H1 (cell line): Measurements from ENCODE around the gene FGF3. TPM values are rescaled to one million over a fixed set of nuclear protein-coding genes. Genes with fewer than 3 reads are reported as not detected.

Experiments
- CTCF ChIA-PET: fragments of 300-600 bp; sonication (Branson Sonifier 250); formaldehyde crosslinking; loops from one replicate; lab custom pipeline; 2021; ENCODE audit not compliant: partially characterized antibody; lab: Charles Lee
- POLR2A ChIA-PET: fragments of 300-600 bp; sonication (Branson Sonifier 250); formaldehyde crosslinking; loops from one replicate; lab custom pipeline; 2021; ENCODE audit warnings: inconsistent platforms; ENCODE audit not compliant: partially characterized antibody; lab: Charles Lee
- DNase-seq, 2 experiments: peaks; one replicate each; pipeline versions ENCODE4 v3.0.0 to v3.0.0-alpha.2; 2010 to 2022; ENCODE audit warnings: low spot score in 2 of 2, low read depth in 1 of 2, mixed read lengths in 1 of 2
- FAIRE-seq: peaks from 2 replicates; lab custom pipeline; 2011; peaks lifted over from hg19 to GRCh38; lab: Jason Lieb, UNC
- H2AFZ ChIP-seq: 2 replicates; pipeline ENCODE4 v1.8.1; 2012; ENCODE audit warnings: low read length, inconsistent platforms
- H2AK5ac ChIP-seq: 2 replicates; pipeline ENCODE4 v1.6.1; 2013; ENCODE audit warnings: low read depth, low read length
- H2BK120ac ChIP-seq: replicated peaks from 2 replicates; pipeline ENCODE3; 2013; ENCODE audit warnings: low read depth, low read length, inconsistent platforms
- H2BK12ac ChIP-seq: 2 replicates; pipeline ENCODE4 v1.6.1; 2013; ENCODE audit warnings: low read depth, low read length
- H2BK15ac ChIP-seq: 2 replicates; pipeline ENCODE4 v1.6.1; 2013; ENCODE audit warnings: low read length
- H2BK20ac ChIP-seq: 2 replicates; pipeline ENCODE4 v1.6.1; 2013; ENCODE audit warnings: low read length
- H2BK5ac ChIP-seq: 2 replicates; pipeline ENCODE4 v1.6.1; 2013; ENCODE audit warnings: low read depth, low read length
- H3K14ac ChIP-seq: 2 replicates; pipeline ENCODE4 v1.6.1; 2013; ENCODE audit warnings: inconsistent platforms; ENCODE audit not compliant: insufficient read length
- H3K18ac ChIP-seq: 2 replicates; pipeline ENCODE4 v1.6.1; 2013; ENCODE audit warnings: low read length; ENCODE audit errors: extremely low read depth
- H3K23ac ChIP-seq: 2 replicates; pipeline ENCODE4 v1.6.1; 2013; ENCODE audit warnings: inconsistent platforms; ENCODE audit not compliant: insufficient read length
- H3K23me2 ChIP-seq: 2 replicates; pipeline ENCODE4 v1.6.1; 2013; ENCODE audit warnings: low read depth, low read length
- H3K27ac ChIP-seq: 2 replicates; pipeline ENCODE4 v1.6.1; 2011; ENCODE audit warnings: low read depth, low read length, inconsistent platforms
- H3K27me3 ChIP-seq, 4 experiments: replicated peaks in 1 of 4; 1 replicate in 1 of 4; 2 replicates in 3 of 4; pipeline versions ENCODE4 v1.6.1 to v1.8.1; 2011 to 2013; ENCODE audit warnings: low read length in 3 of 4, mild to moderate bottlenecking in 3 of 4, inconsistent platforms in 2 of 4, mixed read lengths in 2 of 4, moderate library complexity in 1 of 4; ENCODE audit not compliant: control insufficient read depth in 3 of 4, insufficient read depth in 3 of 4; ENCODE audit errors: extremely low read depth in 1 of 4
- H3K36me3 ChIP-seq, 4 experiments: 2 replicates each; pipeline versions ENCODE4 v1.6.1 to v1.8.1; 2011 to 2013; ENCODE audit warnings: mild to moderate bottlenecking in 4 of 4, low read length in 3 of 4, moderate library complexity in 2 of 4, control low read depth in 1 of 4, inconsistent platforms in 1 of 4; ENCODE audit not compliant: insufficient read depth in 4 of 4, control insufficient read depth in 2 of 4
- H3K4ac ChIP-seq: replicated peaks from 2 replicates; pipeline ENCODE3; 2013; ENCODE audit warnings: low read length, low read depth, mixed read lengths, inconsistent platforms; ENCODE audit not compliant: insufficient read length
- H3K4me1 ChIP-seq, 4 experiments: replicated peaks in 1 of 4; 1 replicate in 1 of 4; 2 replicates in 3 of 4; pipeline versions ENCODE4 v1.6.1 to v1.8.1; 2011 to 2013; ENCODE audit warnings: low read length in 3 of 4, inconsistent platforms in 2 of 4, mixed read lengths in 1 of 4; ENCODE audit not compliant: insufficient read depth in 4 of 4, control insufficient read depth in 3 of 4
- H3K4me2 ChIP-seq, 2 experiments: 2 replicates each; pipeline versions ENCODE4 v1.6.1 to v1.8.1; 2011 to 2013; ENCODE audit warnings: low read depth in 2 of 2, low read length in 2 of 2, control low read depth in 1 of 2, inconsistent platforms in 1 of 2, mild to moderate bottlenecking in 1 of 2; ENCODE audit not compliant: insufficient read depth in 1 of 2
- H3K4me3 ChIP-seq, 4 experiments: fragments of 200-600, 300-600 bp in 1 of 4; sonication (generic), shearing (Covaris generic), sonication (Bioruptor Twin) in 1 of 4; 2 replicates each; pipeline versions ENCODE4 v1.5.1 to v1.8.1; 2011 to 2016; ENCODE audit warnings: low read length in 4 of 4, low read depth in 3 of 4, control low read depth in 2 of 4, inconsistent platforms in 2 of 4, mild to moderate bottlenecking in 2 of 4, mixed read lengths in 1 of 4, moderate library complexity in 1 of 4; ENCODE audit not compliant: insufficient read depth in 2 of 4; ENCODE audit errors: extremely low read depth in 1 of 4
- H3K56ac ChIP-seq: replicated peaks from 2 replicates; pipeline ENCODE3; 2013; ENCODE audit warnings: low read depth, mild to moderate bottlenecking, mixed read lengths, low read length, inconsistent platforms; ENCODE audit not compliant: insufficient read length
- H3K79me1 ChIP-seq: 2 replicates; pipeline ENCODE4 v1.6.1; 2013; ENCODE audit warnings: low read depth, low read length, control low read depth
- H3K79me2 ChIP-seq, 2 experiments: 2 replicates each; pipeline versions ENCODE4 v1.6.1 to v1.8.1; 2012 to 2013; ENCODE audit warnings: low read length in 2 of 2, mild to moderate bottlenecking in 2 of 2, inconsistent platforms in 1 of 2; ENCODE audit not compliant: insufficient read depth in 2 of 2, control insufficient read depth in 1 of 2
- H3K9ac ChIP-seq, 4 experiments: replicated peaks in 1 of 4; 1 replicate in 1 of 4; 2 replicates in 3 of 4; pipeline versions ENCODE4 v1.6.1 to v1.8.1; 2011 to 2013; ENCODE audit warnings: low read depth in 3 of 4, low read length in 3 of 4, control low read depth in 2 of 4, mild to moderate bottlenecking in 2 of 4, moderate library complexity in 2 of 4, inconsistent platforms in 1 of 4; ENCODE audit errors: extremely low read depth in 1 of 4
- H3K9me3 ChIP-seq, 2 experiments: 2 replicates each; pipeline versions ENCODE4 v1.6.1 to v1.8.1; 2012 to 2013; ENCODE audit warnings: mild to moderate bottlenecking in 2 of 2, moderate library complexity in 2 of 2, control low read depth in 1 of 2, inconsistent platforms in 1 of 2, low read depth in 1 of 2, low read length in 1 of 2, mixed read lengths in 1 of 2; ENCODE audit not compliant: insufficient read depth in 2 of 2
- H4K20me1 ChIP-seq, 2 experiments: replicated peaks in 1 of 2; 2 replicates each; pipeline versions ENCODE3 to v1.8.1; 2011 to 2013; ENCODE audit warnings: inconsistent platforms in 2 of 2, low read length in 2 of 2, mild to moderate bottlenecking in 1 of 2; ENCODE audit not compliant: insufficient read depth in 2 of 2, control insufficient read depth in 1 of 2
- H4K5ac ChIP-seq: 2 replicates; pipeline ENCODE4 v1.6.1; 2013; ENCODE audit warnings: low read length, low read depth, mixed read lengths, inconsistent platforms; ENCODE audit not compliant: insufficient read length
- H4K8ac ChIP-seq: 2 replicates; pipeline ENCODE4 v1.8.0; 2013; ENCODE audit warnings: mild to moderate bottlenecking, moderate library complexity, low read length, inconsistent platforms; ENCODE audit not compliant: insufficient read depth; ENCODE audit errors: extremely low read depth
- H4K91ac ChIP-seq: replicated peaks from 2 replicates; pipeline ENCODE3; 2013; ENCODE audit warnings: low read length, mixed read lengths, inconsistent platforms; ENCODE audit not compliant: insufficient read length
- CBX5 ChIP-seq: fragments of 300-800, 300-1000 bp; sonication (generic); IDR thresholded peaks from 2 replicates; pipeline ENCODE4 v1.7.1; 2016; ENCODE audit warnings: antibody characterized with exemption, low read length, low read depth
- CHD2 ChIP-seq: IDR thresholded peaks from 2 replicates; pipeline ENCODE4 v1.6.1; 2012; ENCODE audit warnings: low read length, improper control_type of control experiment
- FOSL1 ChIP-seq: IDR thresholded peaks from 2 replicates; pipeline ENCODE4 v1.6.1; 2011; ENCODE audit warnings: mild to moderate bottlenecking, low read depth, low read length, moderate library complexity; ENCODE audit not compliant: insufficient read depth
- GABPA ChIP-seq: IDR thresholded peaks from 2 replicates; pipeline ENCODE4 v1.6.1; 2011; ENCODE audit warnings: mild to moderate bottlenecking, low read length, moderate library complexity, borderline replicate concordance; ENCODE audit not compliant: insufficient read depth
- SRF ChIP-seq: IDR thresholded peaks from 2 replicates; pipeline ENCODE4 v1.6.1; 2011; ENCODE audit warnings: mild to moderate bottlenecking, low read depth, low read length, moderate library complexity
- TAF1 ChIP-seq: IDR thresholded peaks from 2 replicates; pipeline ENCODE4 v1.6.1; 2011; ENCODE audit warnings: mild to moderate bottlenecking, low read depth, low read length
- WGBS, 2 experiments: shearing (Covaris generic) in 1 of 2; methylation state at CpG; one replicate each; pipeline versions ENCODE4 v1.1.6 to v1.1.7; 2013 to 2015; ENCODE audit warnings: low lambda C conversion rate in 2 of 2, mixed read lengths in 2 of 2, inconsistent platforms in 1 of 2, low coverage in 1 of 2, missing lambda C conversion rate in 1 of 2; ENCODE audit not compliant: insufficient replicate concordance in 2 of 2, insufficient coverage in 1 of 2, insufficient read length in 1 of 2; ENCODE audit errors: extremely low coverage in 1 of 2, missing lambda C conversion rate in 1 of 2; 5-methylcytosine and 5-hydroxymethylcytosine counted together
- polyA plus RNA-seq, 7 experiments: library from polyadenylated mRNA; depleted of rRNA in 3 of 7; stranded (reverse) in 5 of 7; unstranded in 2 of 7; fragments of >200 nt in 5 of 7; fragments of 200-250 nt in 2 of 7; gene quantifications; 1 replicate in 5 of 7; 2 replicates in 1 of 7; 4 replicates in 1 of 7; pipeline versions ENCODE4 v1.2.1 to v1.2.3, GENCODE V29; 2011 to 2013; ENCODE audit warnings: missing spikeins in 2 of 7, mixed read lengths in 2 of 7
- total RNA-seq: library from RNA; stranded (reverse); fragmentation: NEBNext Ultra II Directional; extraction: Animal tissue kit (Norgen Biotek cat#: 25700); gene quantifications from 2 replicates; pipeline ENCODE4 v1.2.1, GENCODE V29; 2021

Gene FGF3
- total and polyA plus RNA-seq, 2 of the 8 experiments (the other 6 are each of a cell fraction or from before 2014, with no cell fraction given), result not detected

GRCh38 chr11:69810289-69811118 lies 8.7 kb downstream of the FGF3 start:
- no peaks in the 10 kb centered on the region for H3K79me1 ChIP-seq
- WGBS, 2 experiments, result 91% methylated on average over 37 of the region's 39 CpGs; no CpG with 5 or more reads in 1 of the 2 experiments
- peak overlapping the region; percentile 33; the same call in 1 of the 2 replicates for H2BK12ac ChIP-seq
- H3K23ac ChIP-seq, result no peak overlapping the region
- H2BK20ac ChIP-seq, result no peak overlapping the region
- no peak overlapping the region for H3K4me2 ChIP-seq
- peaks cover 0 to 6% (median 1%) of the 10 kb centered on the region in 4 experiments; a peak in 4 of 7 replicates for H3K4me1 ChIP-seq
- no peak overlapping the region; the same call in 1 of the 2 replicates for H4K8ac ChIP-seq
- no peak overlapping the region for H3K18ac ChIP-seq
- no peaks in the 10 kb centered on the region for H3K9me3 ChIP-seq
- peaks cover 0 to 1% of the 10 kb centered on the region in 2 experiments for H4K20me1 ChIP-seq
- peaks cover 16% of the 10 kb centered on the region; the same call in 1 of the 2 replicates for H3K23me2 ChIP-seq
- no peak overlapping the region for H4K5ac ChIP-seq
- no peak overlapping the region for H3K56ac ChIP-seq
- H3K4me3 ChIP-seq, result no peak overlapping the region
- no peak overlapping the region for H2AFZ ChIP-seq
- no peak overlapping the region for H2BK15ac ChIP-seq
- H3K79me2 ChIP-seq, result no peaks in the 10 kb centered on the region
- peaks cover 3 to 19% (median 13%) of the 10 kb centered on the region in 4 experiments for H3K27me3 ChIP-seq
- CTCF ChIA-PET, result interaction anchor here (0.5 to 1.6 kb wide), 12 partner anchors 9 to 164 kb away, joined by 3 to 5 read pairs (median 3); partner anchors contain the start of gene FGF3
- no peak overlapping the region for H3K27ac ChIP-seq
- no peak overlapping the region for H3K4ac ChIP-seq
- POLR2A ChIA-PET, result interaction anchor here (0.6 to 1.2 kb wide), 2 partner anchors 21 to 37 kb away, joined by 3 to 6 read pairs; no protein-coding TSS in a partner anchor
- H2BK120ac ChIP-seq, result no peak overlapping the region
- H3K14ac ChIP-seq, result no peak overlapping the region
- H2AK5ac ChIP-seq, result no peak overlapping the region; the same call in 1 of the 2 replicates
- H4K91ac ChIP-seq, result no peak overlapping the region
- no peaks in the 10 kb centered on the region for H3K36me3 ChIP-seq
- no peak for DNase-seq
- no peak overlapping the region for H2BK5ac ChIP-seq
- FAIRE-seq, result no peak
- no peak overlapping the region for H3K9ac ChIP-seq
- TF ChIP-seq CBX5 (no peak), FOSL1 (no peak), TAF1 (no peak), GABPA (no peak), CHD2 (no peak), SRF (no peak)
